Fibroblast of villous mesenchyme (primary cell): ENCODE measurements around the gene SIMC1. TPM values are rescaled to one million over a fixed set of nuclear protein-coding genes. Genes with fewer than 3 reads are reported as not detected.

Experiments
- DNase-seq: peaks from one replicate; pipeline ENCODE4 v3.0.0-alpha.2; 2010; ENCODE audit warnings: low read depth
- H3K4me3 ChIP-seq: 2 replicates; pipeline ENCODE4 v1.5.1; 2011; ENCODE audit warnings: low read depth, mild to moderate bottlenecking, low read length
- CTCF ChIP-seq: IDR thresholded peaks from 2 replicates; pipeline ENCODE4 v1.5.1; 2012; ENCODE audit warnings: low read depth, mild to moderate bottlenecking, low read length; ENCODE audit not compliant: insufficient read depth
- total RNA-seq: library from RNA; depleted of rRNA; stranded (reverse); fragments of >200 nt; gene quantifications from 2 replicates; pipeline ENCODE4 v1.2.3, GENCODE V29; 2012

Gene SIMC1
- total RNA-seq, 1 donor: 5.2 TPM

- DNase-seq: no peak
- H3K4me3 ChIP-seq: no peak overlapping the region
- TF ChIP-seq CTCF: no peak
Measured at GRCh38 chr5:176383248-176383905, 145.2 kb downstream of the SIMC1 start.

- no peak overlapping the region for H3K4me3 ChIP-seq
- no peak for TF ChIP-seq CTCF
- no peak for DNase-seq
Measured at GRCh38 chr5:176383961-176384360, 145.7 kb downstream of the SIMC1 start.

- H3K4me3 ChIP-seq: no peak overlapping the region
- no peak for DNase-seq
- TF ChIP-seq CTCF: no peak
Measured at GRCh38 chr5:176384366-176384930, 146.2 kb downstream of the SIMC1 start.

- H3K4me3 ChIP-seq: no peak overlapping the region
- no peak for DNase-seq
- TF ChIP-seq CTCF: no peak
Measured at GRCh38 chr5:176384991-176385390, 146.8 kb downstream of the SIMC1 start.

GRCh38 chr5:176386491-176386890 is 148.3 kb downstream of the SIMC1 start:
- DNase-seq: no peak
- TF ChIP-seq CTCF: no peak
- H3K4me3 ChIP-seq: no peak overlapping the region

GRCh38 chr5:176387384-176387925 is 149.2 kb downstream of the SIMC1 start:
- DNase-seq: no peak
- peak overlapping the region; percentile 83 for H3K4me3 ChIP-seq
- no peak for TF ChIP-seq CTCF
